GM12891 (cell line): Measurements from ENCODE around the gene RFX3.

Source experiments
- PAX5 ChIP-seq: IDR thresholded peaks from 2 replicates; pipeline ENCODE4 v1.6.1; 2011; ENCODE audit warnings: low read length, moderate library complexity, mild to moderate bottlenecking; ENCODE audit not compliant: insufficient read depth, severe bottlenecking
- POLR2A ChIP-seq: IDR thresholded peaks from 2 replicates; pipeline ENCODE4 v1.6.1; 2011; ENCODE audit warnings: low read depth, low read length, control low read depth
- POLR2AphosphoS5 ChIP-seq: IDR thresholded peaks from 2 replicates; pipeline ENCODE4 v1.6.1; 2011; ENCODE audit warnings: low read depth, low read length, control low read depth
- POU2F2 ChIP-seq: IDR thresholded peaks from 2 replicates; pipeline ENCODE4 v1.6.1; 2011; ENCODE audit warnings: low read depth, mild to moderate bottlenecking, control low read depth, low read length, moderate library complexity
- SPI1 ChIP-seq: IDR thresholded peaks from 2 replicates; pipeline ENCODE4 v1.6.1; 2011; ENCODE audit warnings: low read depth, low read length, control low read depth
- TAF1 ChIP-seq: IDR thresholded peaks from 2 replicates; pipeline ENCODE4 v1.6.1; 2011; ENCODE audit warnings: low read depth, low read length, control low read depth

DNA sequence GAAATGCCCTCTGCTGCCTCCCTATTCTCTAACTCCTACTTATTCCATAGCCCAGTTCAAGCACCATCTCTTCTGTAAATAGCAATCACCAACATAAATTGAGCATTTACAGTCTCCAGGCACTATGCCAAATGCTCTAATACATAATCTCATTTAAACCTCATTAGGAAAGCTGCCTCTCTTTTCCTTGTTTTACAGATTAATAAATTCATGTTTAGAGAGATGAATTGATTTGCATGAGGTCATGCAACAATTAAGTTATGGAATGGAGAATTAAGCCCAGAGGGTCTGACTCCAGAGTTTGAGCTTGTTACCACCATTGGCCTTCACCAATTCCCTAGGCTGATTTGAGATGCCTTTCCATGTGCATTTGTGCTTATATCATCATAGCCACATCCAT, 23.4 kb upstream of the RFX3 start:
- TF ChIP-seq POLR2A (no peak), POLR2AphosphoS5 (no peak), TAF1 (no peak), SPI1 (no peak), POU2F2 (no peak), PAX5 (no peak)
